Measurements from ENCODE around the gene SLC9A3.

Gene SLC9A3

DNA sequence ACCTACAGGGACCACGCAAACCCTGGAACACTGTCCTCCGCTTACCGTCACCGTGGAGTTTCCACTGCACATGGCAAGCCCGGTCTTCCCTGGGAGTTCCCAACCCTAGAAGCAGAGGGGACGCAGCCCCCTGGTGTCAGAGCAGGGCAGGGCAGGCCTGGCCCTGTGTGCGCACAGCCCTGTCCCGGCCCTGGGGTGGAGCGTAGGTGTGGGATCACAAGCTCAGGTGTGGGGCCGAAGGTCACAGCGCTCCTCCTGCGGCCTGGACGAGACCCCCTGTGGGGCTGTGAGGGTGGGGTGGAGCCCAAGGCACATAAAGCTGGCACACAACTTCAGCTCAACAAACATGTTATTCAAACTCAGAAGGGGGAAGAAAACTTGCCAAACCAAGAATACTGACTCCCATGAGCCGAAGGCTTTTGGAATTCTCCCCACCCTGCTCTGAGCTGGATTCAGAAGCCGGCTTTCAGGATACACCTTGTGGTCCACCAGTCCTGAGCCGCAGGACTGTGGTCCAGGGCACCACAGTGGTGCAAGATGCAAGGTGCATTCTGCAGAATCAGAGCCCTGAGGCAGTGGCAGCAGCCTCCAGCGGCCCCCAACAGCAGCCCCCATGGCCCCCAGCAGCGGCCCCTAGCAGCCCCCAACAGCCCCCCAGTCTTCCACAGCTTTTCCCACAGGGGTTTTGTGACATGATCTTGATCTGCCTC lies 93.1 kb downstream of the SLC9A3 start:
- peak; percentile 96 for ATAC-seq
- TF ChIP-seq GLIS3 (CRISPR knock-in tag; IDR thresholded peaks at IDR 0.05) = no peak

DNA sequence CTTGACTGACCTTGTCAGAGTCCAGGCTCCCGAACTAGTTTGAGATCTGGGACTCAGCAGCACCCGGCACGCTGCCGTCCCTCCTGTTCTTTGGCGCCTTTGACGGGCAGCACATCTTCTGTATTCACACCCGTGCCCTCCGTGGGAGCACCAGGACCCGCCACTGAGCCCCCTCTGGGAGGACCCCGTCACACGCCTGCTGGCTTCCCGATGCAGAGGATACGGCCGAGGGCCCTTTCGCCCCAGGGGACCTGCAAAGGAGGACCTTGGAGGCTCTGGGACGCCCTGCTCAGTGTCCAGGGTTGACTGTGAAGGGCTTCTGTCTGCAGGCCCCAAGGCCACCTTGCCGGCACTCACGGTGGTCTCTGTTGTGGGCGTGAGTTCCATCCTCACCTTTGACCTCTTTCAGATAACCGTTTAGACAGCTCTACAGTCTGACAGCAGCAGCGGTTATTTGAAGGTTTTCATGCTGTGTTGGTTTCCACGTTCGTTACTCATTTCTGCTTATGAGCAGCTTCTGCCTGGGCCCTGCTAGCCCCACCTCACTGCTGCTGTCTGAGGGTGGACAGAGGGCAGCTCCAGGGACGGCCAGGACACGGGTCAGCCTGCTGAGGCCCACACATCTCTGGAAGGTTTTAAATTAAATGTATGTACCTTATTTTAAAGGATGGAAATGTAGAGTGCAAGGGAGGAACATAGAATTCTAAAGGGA lies 93.9 kb downstream of the SLC9A3 start:
- TF ChIP-seq RARB (CRISPR knock-in tag; IDR thresholded peaks at IDR 0.05) (no peak), TSHZ2 (CRISPR knock-in tag; IDR thresholded peaks at IDR 0.05) (no peak), GLIS3 (CRISPR knock-in tag; IDR thresholded peaks at IDR 0.05) (no peak)
- no peak for ATAC-seq

GRCh38 chr5:429453-430188 lies 94.6 kb downstream of the SLC9A3 start:
- ATAC-seq = peak; percentile 25; the same call in 2 of the 3 replicates
- TF ChIP-seq SNAI2 (CRISPR knock-in tag; IDR thresholded peaks at IDR 0.05) (no peak), ESRRG (CRISPR knock-in tag; IDR thresholded peaks at IDR 0.05) (no peak), ZFP3 (CRISPR knock-in tag; IDR thresholded peaks at IDR 0.05) (no peak), GLIS3 (CRISPR knock-in tag; IDR thresholded peaks at IDR 0.05) (no peak), ZNF565 (CRISPR knock-in tag; conservative IDR thresholded peaks at IDR 0.05; ENCODE audit: low read depth) (no peak), ZNF8 (CRISPR knock-in tag; IDR thresholded peaks at IDR 0.05) (no peak), CREB5 (CRISPR knock-in tag; IDR thresholded peaks at IDR 0.05; ENCODE audit: low read depth) (no peak), TSHZ2 (CRISPR knock-in tag; IDR thresholded peaks at IDR 0.05) (no peak), TCF4 (CRISPR knock-in tag; IDR thresholded peaks at IDR 0.05; ENCODE audit: borderline replicate concordance) (no peak), ZFP30 (CRISPR knock-in tag; IDR thresholded peaks at IDR 0.05) (no peak), TOX (CRISPR knock-in tag; IDR thresholded peaks at IDR 0.05; ENCODE audit: borderline replicate concordance) (no peak)
- TF ChIP-seq, protein P1, sequence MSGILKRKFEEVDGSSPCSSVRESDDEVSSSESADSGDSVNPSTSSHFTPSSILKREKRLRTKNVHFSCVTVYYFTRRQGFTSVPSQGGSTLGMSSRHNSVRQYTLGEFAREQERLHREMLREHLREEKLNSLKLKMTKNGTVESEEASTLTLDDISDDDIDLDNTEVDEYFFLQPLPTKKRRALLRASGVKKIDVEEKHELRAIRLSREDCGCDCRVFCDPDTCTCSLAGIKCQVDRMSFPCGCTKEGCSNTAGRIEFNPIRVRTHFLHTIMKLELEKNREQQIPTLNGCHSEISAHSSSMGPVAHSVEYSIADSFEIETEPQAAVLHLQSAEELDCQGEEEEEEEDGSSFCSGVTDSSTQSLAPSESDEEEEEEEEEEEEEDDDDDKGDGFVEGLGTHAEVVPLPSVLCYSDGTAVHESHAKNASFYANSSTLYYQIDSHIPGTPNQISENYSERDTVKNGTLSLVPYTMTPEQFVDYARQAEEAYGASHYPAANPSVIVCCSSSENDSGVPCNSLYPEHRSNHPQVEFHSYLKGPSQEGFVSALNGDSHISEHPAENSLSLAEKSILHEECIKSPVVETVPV (CRISPR knock-in tag; IDR thresholded peaks at IDR 0.05) = no peak
- TF ChIP-seq, protein P2, sequence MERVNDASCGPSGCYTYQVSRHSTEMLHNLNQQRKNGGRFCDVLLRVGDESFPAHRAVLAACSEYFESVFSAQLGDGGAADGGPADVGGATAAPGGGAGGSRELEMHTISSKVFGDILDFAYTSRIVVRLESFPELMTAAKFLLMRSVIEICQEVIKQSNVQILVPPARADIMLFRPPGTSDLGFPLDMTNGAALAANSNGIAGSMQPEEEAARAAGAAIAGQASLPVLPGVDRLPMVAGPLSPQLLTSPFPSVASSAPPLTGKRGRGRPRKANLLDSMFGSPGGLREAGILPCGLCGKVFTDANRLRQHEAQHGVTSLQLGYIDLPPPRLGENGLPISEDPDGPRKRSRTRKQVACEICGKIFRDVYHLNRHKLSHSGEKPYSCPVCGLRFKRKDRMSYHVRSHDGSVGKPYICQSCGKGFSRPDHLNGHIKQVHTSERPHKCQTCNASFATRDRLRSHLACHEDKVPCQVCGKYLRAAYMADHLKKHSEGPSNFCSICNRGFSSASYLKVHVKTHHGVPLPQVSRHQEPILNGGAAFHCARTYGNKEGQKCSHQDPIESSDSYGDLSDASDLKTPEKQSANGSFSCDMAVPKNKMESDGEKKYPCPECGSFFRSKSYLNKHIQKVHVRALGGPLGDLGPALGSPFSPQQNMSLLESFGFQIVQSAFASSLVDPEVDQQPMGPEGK (CRISPR knock-in tag; IDR thresholded peaks at IDR 0.05; ENCODE audit: borderline replicate concordance) = no peak
- TF ChIP-seq, protein P3, sequence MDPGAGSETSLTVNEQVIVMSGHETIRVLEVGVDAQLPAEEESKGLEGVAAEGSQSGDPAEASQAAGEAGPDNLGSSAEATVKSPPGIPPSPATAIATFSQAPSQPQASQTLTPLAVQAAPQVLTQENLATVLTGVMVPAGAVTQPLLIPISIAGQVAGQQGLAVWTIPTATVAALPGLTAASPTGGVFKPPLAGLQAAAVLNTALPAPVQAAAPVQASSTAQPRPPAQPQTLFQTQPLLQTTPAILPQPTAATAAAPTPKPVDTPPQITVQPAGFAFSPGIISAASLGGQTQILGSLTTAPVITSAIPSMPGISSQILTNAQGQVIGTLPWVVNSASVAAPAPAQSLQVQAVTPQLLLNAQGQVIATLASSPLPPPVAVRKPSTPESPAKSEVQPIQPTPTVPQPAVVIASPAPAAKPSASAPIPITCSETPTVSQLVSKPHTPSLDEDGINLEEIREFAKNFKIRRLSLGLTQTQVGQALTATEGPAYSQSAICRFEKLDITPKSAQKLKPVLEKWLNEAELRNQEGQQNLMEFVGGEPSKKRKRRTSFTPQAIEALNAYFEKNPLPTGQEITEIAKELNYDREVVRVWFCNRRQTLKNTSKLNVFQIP (CRISPR knock-in tag; IDR thresholded peaks at IDR 0.05; ENCODE audit: borderline replicate concordance, low read depth) = no peak

Data from SK-N-SH treated with all-trans-retinoic acid at 6 μM for 48 hours (cell line).